Measurements from ENCODE around the gene NRIP1. TPM values are rescaled to one million over a fixed set of nuclear protein-coding genes. Genes with fewer than 3 reads are reported as not detected.

Gene NRIP1
- polyA plus RNA-seq, 1 donor (not counting 4 experiments of a cell fraction or from before 2014, with no cell fraction given) = 25.5 TPM

GRCh38 chr21:14959343-14959742 lies 105.5 kb downstream of the NRIP1 start:
- Histone ChIP-seq H3K4me1 (ENCODE audit: control insufficient read depth, extremely low read depth, insufficient read depth, low read length) (no peaks in the 10 kb centered on the region), H3K36me3 (ENCODE audit: control insufficient read depth in 2 of 2, extremely low read depth in 1 of 2, insufficient read depth in 2 of 2, low read length in 2 of 2) (peaks cover 0 to 2% of the 10 kb centered on the region in 2 experiments), H3K4me2 (ENCODE audit: control insufficient read depth, extremely low read depth, insufficient read depth, low read depth, low read length) (no peak overlapping the region), H2AFZ (ENCODE audit: control insufficient read depth, low read length) (no peak overlapping the region), H3K4me3 (ENCODE audit: control insufficient read depth in 2 of 3, extremely low read depth in 1 of 3, insufficient read depth in 2 of 3, low read depth in 1 of 3, low read length in 3 of 3) (no peak overlapping the region), H3K9me3 (ENCODE audit: control insufficient read depth, low read depth, low read length) (no peaks in the 10 kb centered on the region), H3K9ac (ENCODE audit: control insufficient read depth, extremely low read depth, insufficient read depth, low read length) (no peak overlapping the region), H3K27me3 (ENCODE audit: control insufficient read depth, extremely low read depth, insufficient read depth, low read length) (no peaks in the 10 kb centered on the region), H4K20me1 (ENCODE audit: control insufficient read depth, extremely low read depth, insufficient read depth, low read length) (no peaks in the 10 kb centered on the region), H3K79me2 (ENCODE audit: control insufficient read depth, insufficient read depth, low read length) (no peaks in the 10 kb centered on the region), H3K27ac (ENCODE audit: control insufficient read depth, insufficient read depth, low read length) (no peak overlapping the region), H3K9me1 (ENCODE audit: control insufficient read depth, extremely low read depth, insufficient read depth, low read length) (no peaks in the 10 kb centered on the region)
- TF ChIP-seq EZH2 (IDR thresholded peaks at IDR 0.05; ENCODE audit: low read length) = no peak
- TF ChIP-seq, protein P1, sequence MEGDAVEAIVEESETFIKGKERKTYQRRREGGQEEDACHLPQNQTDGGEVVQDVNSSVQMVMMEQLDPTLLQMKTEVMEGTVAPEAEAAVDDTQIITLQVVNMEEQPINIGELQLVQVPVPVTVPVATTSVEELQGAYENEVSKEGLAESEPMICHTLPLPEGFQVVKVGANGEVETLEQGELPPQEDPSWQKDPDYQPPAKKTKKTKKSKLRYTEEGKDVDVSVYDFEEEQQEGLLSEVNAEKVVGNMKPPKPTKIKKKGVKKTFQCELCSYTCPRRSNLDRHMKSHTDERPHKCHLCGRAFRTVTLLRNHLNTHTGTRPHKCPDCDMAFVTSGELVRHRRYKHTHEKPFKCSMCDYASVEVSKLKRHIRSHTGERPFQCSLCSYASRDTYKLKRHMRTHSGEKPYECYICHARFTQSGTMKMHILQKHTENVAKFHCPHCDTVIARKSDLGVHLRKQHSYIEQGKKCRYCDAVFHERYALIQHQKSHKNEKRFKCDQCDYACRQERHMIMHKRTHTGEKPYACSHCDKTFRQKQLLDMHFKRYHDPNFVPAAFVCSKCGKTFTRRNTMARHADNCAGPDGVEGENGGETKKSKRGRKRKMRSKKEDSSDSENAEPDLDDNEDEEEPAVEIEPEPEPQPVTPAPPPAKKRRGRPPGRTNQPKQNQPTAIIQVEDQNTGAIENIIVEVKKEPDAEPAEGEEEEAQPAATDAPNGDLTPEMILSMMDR (optimal IDR thresholded peaks at IDR 0.05 in 1 of 3, IDR thresholded peaks at IDR 0.05 in 1 of 3, conservative IDR thresholded peaks at IDR 0.05 in 1 of 3; ENCODE audit: extremely low read depth in 1 of 3, insufficient read depth in 2 of 3, low read length in 3 of 3) = no peak
- dilution Hi-C loops (cut with MboI; ENCODE audit: extremely low pct_ligation_motif_present, low sequenced_read_pairs) = no loop called here
- FAIRE-seq (no peak), DNase-seq (ENCODE audit: low read depth, low spot score) (no peak)

GRCh38 chr21:14957836-14958235 lies 107.0 kb downstream of the NRIP1 start:
- H3K9me1 ChIP-seq (ENCODE audit: control insufficient read depth, extremely low read depth, insufficient read depth, low read length) = no peaks in the 10 kb centered on the region
- H2AFZ ChIP-seq (ENCODE audit: control insufficient read depth, low read length) = no peak overlapping the region
- DNase-seq (ENCODE audit: low read depth, low spot score) (no peak), FAIRE-seq (no peak)
- H3K36me3 ChIP-seq (ENCODE audit: control insufficient read depth in 2 of 2, extremely low read depth in 1 of 2, insufficient read depth in 2 of 2, low read length in 2 of 2) = no peaks in the 10 kb centered on the region
- H3K9ac ChIP-seq (ENCODE audit: control insufficient read depth, extremely low read depth, insufficient read depth, low read length) = no peak overlapping the region
- H3K4me2 ChIP-seq (ENCODE audit: control insufficient read depth, extremely low read depth, insufficient read depth, low read depth, low read length) = no peak overlapping the region
- dilution Hi-C loops (cut with MboI; ENCODE audit: extremely low pct_ligation_motif_present, low sequenced_read_pairs) = no loop called here
- H3K4me3 ChIP-seq (ENCODE audit: control insufficient read depth in 2 of 3, extremely low read depth in 1 of 3, insufficient read depth in 2 of 3, low read depth in 1 of 3, low read length in 3 of 3) = no peak overlapping the region
- no peak overlapping the region for H3K27ac ChIP-seq (ENCODE audit: control insufficient read depth, insufficient read depth, low read length)
- TF ChIP-seq, protein P1 (optimal IDR thresholded peaks at IDR 0.05 in 1 of 3, IDR thresholded peaks at IDR 0.05 in 1 of 3, conservative IDR thresholded peaks at IDR 0.05 in 1 of 3; ENCODE audit: extremely low read depth in 1 of 3, insufficient read depth in 2 of 3, low read length in 3 of 3) = no peak
- no peaks in the 10 kb centered on the region for H3K4me1 ChIP-seq (ENCODE audit: control insufficient read depth, extremely low read depth, insufficient read depth, low read length)
- H3K27me3 ChIP-seq (ENCODE audit: control insufficient read depth, extremely low read depth, insufficient read depth, low read length) = no peaks in the 10 kb centered on the region
- no peaks in the 10 kb centered on the region for H4K20me1 ChIP-seq (ENCODE audit: control insufficient read depth, extremely low read depth, insufficient read depth, low read length)
- H3K79me2 ChIP-seq (ENCODE audit: control insufficient read depth, insufficient read depth, low read length) = no peaks in the 10 kb centered on the region
- H3K9me3 ChIP-seq (ENCODE audit: control insufficient read depth, low read depth, low read length) = no peaks in the 10 kb centered on the region
